Activated CD4-positive, alpha-beta T cell treated with anti-CD3 and anti-CD28 coated beads for 24 hours (primary cell): Measurements from ENCODE around the gene TMEM119.
"Not testable (repeated sequence)": the region's sequence is repeated elsewhere in the genome, so short reads cannot be mapped to it uniquely, and the experiment has no call there.

Source experiments
- DNase-seq, 2 donors: peaks; one replicate each; pipeline ENCODE4 v3.0.0-alpha.2; 2020; ENCODE audit warnings: low read depth in 2 of 2

TMEM119 gene

GRCh38 chr12:108567406-108568337, 30.2 kb downstream of the TMEM119 start:
- no peak for DNase-seq

DNA sequence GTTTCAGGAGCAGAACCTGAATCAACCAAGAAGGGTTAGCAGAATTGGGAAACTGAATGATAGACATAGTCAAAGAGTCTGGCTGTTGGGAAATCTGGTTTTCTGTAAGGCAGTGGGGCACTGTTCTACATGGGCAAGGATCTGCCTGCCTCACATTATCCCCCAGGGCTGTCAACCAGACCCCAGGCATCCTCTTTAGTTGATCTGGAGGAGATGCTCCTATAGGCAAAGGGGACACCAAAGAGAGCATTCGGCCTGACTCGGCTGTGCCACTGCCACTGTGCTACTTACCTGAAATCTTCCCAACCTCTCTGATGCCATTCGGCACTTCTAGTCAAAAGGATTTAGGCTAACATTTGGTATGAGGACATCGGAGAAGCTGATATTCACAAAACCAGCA, 31.4 kb downstream of the TMEM119 start:
- no peak for DNase-seq

- no peak for DNase-seq
Observed at GRCh38 chr12:108565976-108566375, 31.9 kb downstream of the TMEM119 start.

DNA sequence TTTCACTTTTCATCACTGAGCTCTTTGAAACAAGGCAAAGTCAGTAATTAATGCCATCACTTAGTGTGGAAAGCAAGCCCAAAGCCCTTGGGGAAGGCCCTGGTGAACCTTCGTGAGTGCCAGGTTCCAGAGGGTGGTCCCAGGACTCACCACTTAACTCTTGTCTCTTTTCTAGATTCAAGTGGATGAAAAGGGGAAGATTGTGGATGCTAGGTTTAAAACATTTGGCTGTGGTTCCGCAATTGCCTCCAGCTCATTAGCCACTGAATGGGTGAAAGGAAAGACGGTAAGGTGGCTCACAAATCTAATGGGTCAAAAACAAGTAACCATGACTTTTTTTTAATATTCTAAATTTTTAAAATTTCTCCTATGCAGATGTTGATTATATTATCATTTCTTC, 32.7 kb downstream of the TMEM119 start:
- no peak for DNase-seq

- DNase-seq, result no peak
Observed at GRCh38 chr12:108564724-108565123, 33.2 kb downstream of the TMEM119 start.

DNA sequence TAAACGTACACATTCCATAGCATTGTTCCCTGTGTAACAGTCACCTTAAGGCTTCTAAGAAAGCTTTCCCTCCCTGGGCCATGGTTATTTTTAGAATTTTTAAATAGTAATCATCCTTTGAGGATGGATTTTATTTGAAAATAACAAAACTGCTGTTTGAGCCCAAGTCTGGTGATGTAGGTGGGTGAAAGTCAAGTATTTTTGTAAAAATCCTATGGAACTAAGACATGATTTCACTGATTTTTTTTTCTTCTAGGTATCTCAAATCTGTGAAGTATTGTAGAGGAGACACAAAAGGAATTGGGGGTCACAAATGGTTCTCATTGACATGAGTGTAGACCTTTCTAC, 34.1 kb downstream of the TMEM119 start:
- DNase-seq, result no peak

GRCh38 chr12:108563136-108563803, 34.6 kb downstream of the TMEM119 start:
- DNase-seq, result peak; percentile 77 to 78

DNA sequence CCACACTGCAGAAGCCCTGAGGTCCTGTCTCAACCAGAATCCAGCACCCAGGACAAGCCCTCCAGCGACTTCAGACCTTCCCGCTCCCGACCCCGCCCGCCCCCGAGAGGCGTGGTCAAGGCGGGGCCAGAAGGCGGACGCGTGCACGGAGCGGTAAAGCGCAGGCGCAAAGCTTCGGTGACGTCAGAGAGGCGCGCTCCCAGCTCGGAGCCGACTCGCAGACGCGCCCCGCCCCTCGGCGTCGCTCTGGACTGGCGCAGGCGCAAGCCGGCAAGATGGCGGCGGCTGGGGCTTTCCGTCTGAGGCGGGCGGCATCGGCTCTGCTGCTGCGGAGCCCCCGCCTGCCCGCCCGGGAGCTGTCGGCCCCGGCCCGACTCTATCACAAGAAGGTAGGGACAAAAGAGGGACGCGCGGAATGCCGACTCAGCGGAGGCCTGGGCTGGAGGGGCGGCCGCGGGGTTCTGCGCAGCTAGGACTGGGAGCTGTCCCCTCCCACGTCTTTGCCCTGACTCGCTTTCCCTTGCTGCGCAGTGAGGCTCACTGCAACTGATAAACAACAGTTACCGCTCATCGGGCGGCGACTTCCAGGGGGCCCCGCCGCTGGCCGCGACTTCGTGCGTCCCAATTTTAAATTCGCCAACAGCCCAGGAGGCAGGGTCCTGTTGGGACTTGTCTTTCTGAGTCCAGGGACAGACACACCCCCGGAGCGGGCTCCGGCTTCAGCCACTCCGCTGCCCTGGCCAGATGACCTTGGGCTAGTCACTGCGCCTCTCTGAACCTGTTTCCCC, 35.3 kb downstream of the TMEM119 start, which contains the start of gene ISCU:
Gene ISCU (plus strand): TSS at position 249 of the 788 bp plus-strand sequence. CDS start 27 bp downstream, at position 276.
- peak; percentile 98 to 99 for DNase-seq

GRCh38 chr12:108561852-108562347, 36.0 kb downstream of the TMEM119 start:
- no peak for DNase-seq

DNA sequence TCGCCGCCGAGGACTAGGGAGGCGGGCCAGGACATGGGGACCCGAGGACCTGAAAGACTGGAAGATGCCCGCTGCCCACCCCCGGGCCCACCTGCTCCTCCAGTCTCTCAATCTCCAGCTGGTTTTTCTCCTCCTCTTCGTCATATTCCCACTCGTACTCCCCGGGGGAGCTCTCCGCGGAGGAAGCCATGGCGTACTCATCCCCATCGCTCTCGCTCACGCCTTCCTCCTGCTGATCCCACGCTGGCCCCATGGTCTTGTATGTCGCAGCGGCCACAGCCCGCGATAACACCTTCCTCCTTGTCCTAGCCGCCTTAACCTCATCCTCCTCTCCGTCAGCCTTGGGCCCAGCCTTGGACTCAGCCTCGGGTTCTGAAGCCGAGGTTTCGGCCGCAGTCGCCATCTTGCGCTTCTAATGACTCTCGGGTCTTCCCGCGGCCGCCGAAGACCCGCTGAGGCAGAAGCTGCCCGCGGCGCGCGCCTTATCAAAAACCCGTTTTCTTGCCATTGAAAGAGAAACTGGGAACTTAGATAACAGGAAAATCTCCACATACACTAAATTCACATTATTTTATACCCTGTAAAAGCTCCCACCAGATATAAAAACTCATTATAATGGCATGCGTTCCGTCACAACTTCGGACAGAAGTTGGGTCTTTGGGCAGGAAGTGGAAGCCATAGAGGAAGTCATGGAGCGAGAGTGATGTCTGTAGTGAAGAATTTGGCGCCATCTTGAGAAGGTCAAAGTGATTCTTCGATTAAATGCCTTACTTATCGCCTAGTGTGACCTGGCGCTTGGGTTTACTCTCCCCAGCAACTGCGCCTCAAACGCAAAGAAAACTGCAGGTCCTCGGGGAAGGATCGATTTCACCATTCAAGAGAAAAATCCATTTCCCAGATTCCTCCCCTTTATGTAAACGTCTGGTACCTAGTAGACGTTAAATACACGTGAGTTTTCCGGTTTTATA, 36.8 kb downstream of the TMEM119 start, which contains the start of gene SART3:
Gene SART3 (minus strand): TSS at position 422 of the 968 bp plus-strand sequence. CDS start 19 bp downstream, at position 403.
- DNase-seq, result peak; percentile 66 to 71

- DNase-seq, result no peak
Observed at GRCh38 chr12:108560321-108560721, 37.6 kb downstream of the TMEM119 start.

DNA sequence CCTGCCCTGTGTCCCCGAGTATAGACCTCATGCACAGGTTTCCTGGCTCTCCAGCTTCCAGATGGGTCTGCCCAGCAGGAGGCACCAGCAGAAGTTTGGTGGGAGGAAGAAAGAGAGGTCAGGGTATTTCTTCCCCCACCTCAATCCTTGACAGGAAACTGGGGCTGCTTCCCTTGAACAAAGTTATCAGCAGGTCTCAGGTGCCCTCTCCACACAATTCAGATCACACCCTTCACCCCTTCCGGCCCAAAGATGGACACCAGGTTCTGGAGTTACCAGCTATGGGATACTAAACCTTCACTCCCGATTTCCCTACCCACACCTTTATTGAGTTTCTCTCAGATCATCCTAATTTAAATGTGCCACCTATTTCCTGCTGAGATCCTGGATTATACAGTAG, 38.1 kb downstream of the TMEM119 start:
- no peak for DNase-seq

DNA sequence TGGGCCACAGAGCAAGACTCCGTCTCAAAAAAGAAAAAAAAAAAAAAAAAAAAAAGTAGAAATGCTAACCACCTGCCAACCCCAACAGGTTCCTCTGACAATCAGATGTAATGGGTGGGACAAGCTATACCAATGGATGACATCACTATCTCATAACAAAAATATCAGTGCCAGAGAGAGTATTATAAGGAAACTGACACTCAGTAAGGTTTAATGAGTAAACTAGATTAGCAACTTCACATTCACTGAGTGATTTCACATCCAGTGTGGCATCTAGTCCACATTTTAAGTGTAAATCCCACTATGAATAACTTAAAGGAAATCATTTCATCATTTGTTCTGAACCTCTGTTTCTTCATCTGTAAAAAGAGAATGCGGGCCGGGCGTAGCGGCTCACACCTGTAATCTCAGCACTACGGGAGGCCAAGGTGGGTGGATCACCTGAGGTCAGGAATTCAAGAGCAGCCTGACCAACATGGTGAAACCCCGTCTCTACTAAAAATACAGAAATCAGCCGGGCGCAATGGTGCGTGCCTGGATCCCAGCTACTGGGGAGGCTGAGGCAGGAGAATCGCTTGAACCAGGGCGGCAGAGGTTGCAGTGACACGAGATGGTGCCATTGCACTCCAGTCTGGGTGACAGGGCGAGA, 38.8 kb downstream of the TMEM119 start:
- DNase-seq, result no peak

DNA sequence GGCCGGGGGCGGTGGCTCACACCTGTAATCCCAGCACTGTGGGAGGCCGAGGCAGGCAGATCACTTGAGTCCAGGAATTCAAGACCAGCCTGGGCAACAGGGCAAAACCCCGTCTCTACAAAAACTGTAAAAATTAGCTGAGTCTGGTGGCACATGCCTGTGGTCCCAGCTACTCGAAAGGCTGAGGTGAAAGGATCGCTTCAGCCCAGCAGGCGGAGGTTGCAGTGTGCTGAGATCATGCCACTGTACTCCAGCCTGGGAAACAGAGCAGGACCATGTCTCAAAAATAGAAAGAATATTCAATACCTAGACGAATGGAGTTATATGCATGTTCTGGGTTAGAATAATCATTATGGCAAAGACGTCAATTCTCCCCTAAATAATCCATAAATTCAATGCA, 42.5 kb downstream of the TMEM119 start:
- DNase-seq, result not testable (repeated sequence)

DNA sequence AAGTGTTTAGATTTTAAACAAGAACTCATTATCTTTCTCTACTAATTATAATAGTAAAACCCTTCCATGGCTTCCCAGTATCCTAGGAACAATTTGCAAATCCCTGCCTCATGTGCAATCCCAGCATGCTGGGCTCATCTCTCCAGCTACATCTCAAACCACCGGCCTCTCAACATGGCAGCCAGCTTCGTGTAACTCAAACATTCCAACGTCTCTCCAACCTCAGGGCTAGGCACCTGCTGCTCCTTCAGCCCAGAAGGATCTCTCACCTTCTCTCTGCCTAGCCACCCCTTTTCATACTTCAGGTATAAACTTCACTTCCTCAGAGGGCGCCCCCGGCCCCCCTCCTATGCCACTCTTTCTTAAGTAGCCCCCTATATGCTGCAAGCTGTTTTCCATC, 44.1 kb downstream of the TMEM119 start:
- no peak for DNase-seq

GRCh38 chr12:108551535-108551934, 46.3 kb downstream of the TMEM119 start:
- no peak for DNase-seq

- no peak for DNase-seq
Observed at GRCh38 chr12:108548954-108549521, 48.8 kb downstream of the TMEM119 start.

DNA sequence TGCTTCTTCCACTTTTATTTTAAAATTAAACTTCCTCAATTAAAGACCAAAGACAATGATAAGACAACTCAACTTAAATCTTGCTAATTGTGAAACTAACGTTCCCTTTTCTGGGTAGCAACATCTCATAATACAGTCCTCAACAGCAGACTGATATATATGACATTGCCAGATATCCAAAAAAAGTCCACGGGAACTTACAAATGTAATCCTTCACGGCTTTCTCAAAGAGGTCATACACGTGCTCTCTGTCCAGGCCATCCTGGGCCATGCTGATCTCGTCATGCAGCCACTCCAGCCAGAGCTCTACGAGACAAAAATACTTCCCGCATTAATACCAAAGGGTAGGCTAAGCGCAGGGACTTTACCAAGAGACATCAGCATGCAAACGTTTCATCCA, 50.2 kb downstream of the TMEM119 start:
- no peak for DNase-seq

- DNase-seq, result no peak
Observed at GRCh38 chr12:108543652-108544051, 54.2 kb downstream of the TMEM119 start.

GRCh38 chr12:108542320-108542719, 55.6 kb downstream of the TMEM119 start:
- no peak for DNase-seq
